ENCODE data around the gene GMDS. TPM values are rescaled to one million over a fixed set of nuclear protein-coding genes. Genes with fewer than 3 reads are reported as not detected.

Gene GMDS
- total RNA-seq, 1 experiment from 2014 or later = 27.6 TPM

GRCh38 chr6:1585669-1586049, 659.7 kb downstream of the GMDS start:
- H3K23me2 ChIP-seq (ENCODE audit: insufficient read length, low read depth, low read length, poor library complexity, severe bottlenecking) = no peaks in the 10 kb centered on the region
- no peak for DNase-seq

More at GRCh38 chr6:1585669-1586049, 659.7 kb downstream of the GMDS start:
- H3K27me3 ChIP-seq (ENCODE audit: insufficient read depth, low read length) = no peaks in the 10 kb centered on the region
- H4K91ac ChIP-seq (ENCODE audit: insufficient read length, low read depth, low read length) = no peak overlapping the region
- H3K79me2 ChIP-seq (ENCODE audit: insufficient read depth, low read length) = no peaks in the 10 kb centered on the region
- H3K4ac ChIP-seq (ENCODE audit: low read depth, low read length) = no peak overlapping the region
- no peaks in the 10 kb centered on the region for H3K4me1 ChIP-seq (ENCODE audit: insufficient read depth, low read length)
- Mint-ChIP-seq H3K27me3 (ENCODE audit: low read depth) (peaks cover 5% of the 10 kb centered on the region), H3K27ac (no peak overlapping the region), H3K36me3 (ENCODE audit: insufficient read depth in 1 of 3, low read depth in 3 of 3) (no peaks in the 10 kb centered on the region), H3K4me3 (no peak overlapping the region), H3K4me1 (no peaks in the 10 kb centered on the region), H3K9me3 (no peaks in the 10 kb centered on the region)
- H2BK5ac ChIP-seq (ENCODE audit: insufficient read length, low read length) = no peak overlapping the region
- H2BK15ac ChIP-seq (ENCODE audit: low read depth, low read length) = no peak overlapping the region
- no peak overlapping the region for H2AK5ac ChIP-seq (ENCODE audit: insufficient read length, low read length)
- no peak for TF ChIP-seq CTCF (conservative IDR thresholded peaks at IDR 0.05)
- no peaks in the 10 kb centered on the region for H3K79me1 ChIP-seq (ENCODE audit: insufficient read depth, low read depth, low read length, poor library complexity, severe bottlenecking)
- no peak overlapping the region for H2BK20ac ChIP-seq (ENCODE audit: low read depth, low read length, poor library complexity, severe bottlenecking)
- no peak overlapping the region for H2BK120ac ChIP-seq (ENCODE audit: low read depth, low read length, poor library complexity, severe bottlenecking)
- H3K23ac ChIP-seq (ENCODE audit: insufficient read length, low read depth, low read length) = no peak overlapping the region
- no peak overlapping the region for H3K4me2 ChIP-seq (ENCODE audit: insufficient read depth, insufficient read length, low read length)
- H3T11ph ChIP-seq (ENCODE audit: low read length) = no peak overlapping the region
- no peak overlapping the region for H3K27ac ChIP-seq (ENCODE audit: insufficient read length, low read depth, low read length)
- no CpG with 5 or more reads among the region's 12 CpGs for WGBS (ENCODE audit: extremely low coverage, insufficient read length, low lambda C conversion rate)
- no peaks in the 10 kb centered on the region for H3K9me3 ChIP-seq (ENCODE audit: control insufficient read depth, low read depth, low read length)
- no peak overlapping the region for H3K14ac ChIP-seq (ENCODE audit: insufficient read depth, low read length)
- no peak overlapping the region for H3K18ac ChIP-seq (ENCODE audit: insufficient read length, low read depth, low read length)
- H4K5ac ChIP-seq (ENCODE audit: insufficient read length, low read depth, low read length) = no peak overlapping the region
- H2BK12ac ChIP-seq (ENCODE audit: insufficient read length, low read depth, low read length) = no peak overlapping the region
- no peak overlapping the region for H3K9ac ChIP-seq (ENCODE audit: extremely low read depth, insufficient read length, low read length)
- no peak overlapping the region for H3K56ac ChIP-seq (ENCODE audit: insufficient read length, low read depth, low read length)
- H2AFZ ChIP-seq (ENCODE audit: low read length) = no peak overlapping the region
- H4K8ac ChIP-seq (replicated peaks; ENCODE audit: insufficient read length, low read depth, low read length) = no peak overlapping the region
- no peaks in the 10 kb centered on the region for H4K20me1 ChIP-seq (ENCODE audit: control insufficient read depth, insufficient read depth, insufficient read length)
